SK-N-SH treated with all-trans-retinoic acid at 6 μM for 48 hours (cell line): ENCODE measurements around the gene SIM2.

Experiments
- CREB5 ChIP-seq: fragments of 250-450 bp; sonication (Bioruptor Pico); IDR thresholded peaks from 2 replicates; pipeline ENCODE4 v1.5.1; 2020; ENCODE audit warnings: low read depth, mild to moderate bottlenecking, moderate library complexity
- CSRNP3 ChIP-seq: fragments of 250-450 bp; sonication (Bioruptor Pico); IDR thresholded peaks from 2 replicates; pipeline ENCODE4 v1.5.1; 2021; ENCODE audit warnings: mild to moderate bottlenecking, moderate library complexity
- OSR1 ChIP-seq: fragments of 250-450 bp; sonication (Bioruptor Pico); IDR thresholded peaks from 2 replicates; pipeline ENCODE4 v1.8.0; 2022; ENCODE audit warnings: moderate library complexity, mild to moderate bottlenecking, inconsistent platforms
- PATZ1 ChIP-seq: fragments of 250-450 bp; sonication (Bioruptor Pico); IDR thresholded peaks from 2 replicates; pipeline ENCODE4 v1.8.0; 2020; ENCODE audit warnings: mild to moderate bottlenecking, moderate library complexity, borderline replicate concordance
- PPARA ChIP-seq: fragments of 250-450 bp; sonication (Bioruptor Pico); IDR thresholded peaks from 2 replicates; pipeline ENCODE4 v1.5.0; 2020; ENCODE audit warnings: mild to moderate bottlenecking, borderline replicate concordance
- RARB ChIP-seq: fragments of 250-450 bp; sonication (Bioruptor Pico); IDR thresholded peaks from 2 replicates; pipeline ENCODE4 v1.8.0; 2021; ENCODE audit warnings: mild to moderate bottlenecking, moderate library complexity
- SNAI2 ChIP-seq: fragments of 250-450 bp; sonication (Bioruptor Pico); IDR thresholded peaks from 2 replicates; pipeline ENCODE4 v1.5.0; 2020; ENCODE audit warnings: mild to moderate bottlenecking, moderate library complexity
- ZC3H10 ChIP-seq: fragments of 250-450 bp; sonication (Bioruptor Pico); IDR thresholded peaks from 2 replicates; pipeline ENCODE4 v1.5.1; 2021; ENCODE audit warnings: mild to moderate bottlenecking, moderate library complexity
- ZFP3 ChIP-seq: fragments of 250-450 bp; sonication (Bioruptor Pico); IDR thresholded peaks from 2 replicates; pipeline ENCODE4 v1.5.0; 2020; ENCODE audit warnings: mild to moderate bottlenecking, moderate library complexity
- ZFP30 ChIP-seq: fragments of 450-650 bp; formaldehyde crosslinking; IDR thresholded peaks from 2 replicates; pipeline ENCODE4 v1.5.0; 2022; ENCODE audit warnings: mild to moderate bottlenecking, moderate library complexity
- ZNF70 ChIP-seq: fragments of 450-650 bp; formaldehyde crosslinking; IDR thresholded peaks from 2 replicates; pipeline ENCODE4 v1.5.0; 2020; ENCODE audit warnings: mild to moderate bottlenecking, moderate library complexity
- ZNF8 ChIP-seq: fragments of 450-650 bp; formaldehyde crosslinking; IDR thresholded peaks from 2 replicates; pipeline ENCODE4 v1.5.0; 2020; ENCODE audit warnings: mild to moderate bottlenecking, moderate library complexity
- TF ChIP-seq, protein P1 (sequence below): fragments of 250-450 bp; sonication (Bioruptor Pico); IDR thresholded peaks from 2 replicates; pipeline ENCODE4 v1.5.0; 2020; ENCODE audit warnings: mild to moderate bottlenecking, moderate library complexity

DNA sequence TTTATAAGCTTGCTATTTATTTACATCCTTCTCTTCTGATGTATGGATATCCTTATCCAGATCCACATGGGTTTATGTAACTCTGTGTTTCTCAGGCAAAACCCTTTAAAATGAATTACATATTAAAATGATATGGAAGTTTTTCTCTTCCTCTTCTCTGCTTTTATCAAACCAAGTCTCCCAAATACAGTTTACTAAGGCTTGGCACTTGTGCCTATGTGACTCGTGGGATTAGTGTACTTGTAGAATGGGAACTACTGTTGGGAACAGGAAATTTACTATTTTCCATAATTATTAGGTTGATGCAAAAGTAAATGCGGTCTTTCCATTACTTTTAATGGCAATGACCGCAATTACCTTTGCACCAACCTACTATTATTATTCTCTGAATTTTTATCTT is 14.8 kb downstream of the SIM2 start:
- TF ChIP-seq, protein P1, sequence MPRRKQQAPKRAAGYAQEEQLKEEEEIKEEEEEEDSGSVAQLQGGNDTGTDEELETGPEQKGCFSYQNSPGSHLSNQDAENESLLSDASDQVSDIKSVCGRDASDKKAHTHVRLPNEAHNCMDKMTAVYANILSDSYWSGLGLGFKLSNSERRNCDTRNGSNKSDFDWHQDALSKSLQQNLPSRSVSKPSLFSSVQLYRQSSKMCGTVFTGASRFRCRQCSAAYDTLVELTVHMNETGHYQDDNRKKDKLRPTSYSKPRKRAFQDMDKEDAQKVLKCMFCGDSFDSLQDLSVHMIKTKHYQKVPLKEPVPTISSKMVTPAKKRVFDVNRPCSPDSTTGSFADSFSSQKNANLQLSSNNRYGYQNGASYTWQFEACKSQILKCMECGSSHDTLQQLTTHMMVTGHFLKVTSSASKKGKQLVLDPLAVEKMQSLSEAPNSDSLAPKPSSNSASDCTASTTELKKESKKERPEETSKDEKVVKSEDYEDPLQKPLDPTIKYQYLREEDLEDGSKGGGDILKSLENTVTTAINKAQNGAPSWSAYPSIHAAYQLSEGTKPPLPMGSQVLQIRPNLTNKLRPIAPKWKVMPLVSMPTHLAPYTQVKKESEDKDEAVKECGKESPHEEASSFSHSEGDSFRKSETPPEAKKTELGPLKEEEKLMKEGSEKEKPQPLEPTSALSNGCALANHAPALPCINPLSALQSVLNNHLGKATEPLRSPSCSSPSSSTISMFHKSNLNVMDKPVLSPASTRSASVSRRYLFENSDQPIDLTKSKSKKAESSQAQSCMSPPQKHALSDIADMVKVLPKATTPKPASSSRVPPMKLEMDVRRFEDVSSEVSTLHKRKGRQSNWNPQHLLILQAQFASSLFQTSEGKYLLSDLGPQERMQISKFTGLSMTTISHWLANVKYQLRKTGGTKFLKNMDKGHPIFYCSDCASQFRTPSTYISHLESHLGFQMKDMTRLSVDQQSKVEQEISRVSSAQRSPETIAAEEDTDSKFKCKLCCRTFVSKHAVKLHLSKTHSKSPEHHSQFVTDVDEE (CRISPR knock-in tag): no peak
- TF ChIP-seq ZFP30 (CRISPR knock-in tag) (no peak), PATZ1 (CRISPR knock-in tag) (no peak), SNAI2 (CRISPR knock-in tag) (no peak), PPARA (no peak), CSRNP3 (CRISPR knock-in tag) (no peak), ZFP3 (CRISPR knock-in tag) (no peak), CREB5 (CRISPR knock-in tag) (no peak), OSR1 (CRISPR knock-in tag) (no peak), ZC3H10 (no peak), RARB (CRISPR knock-in tag) (no peak), ZNF8 (CRISPR knock-in tag) (no peak), ZNF70 (CRISPR knock-in tag) (no peak)
